Measurements from ENCODE around the gene TBC1D22A.

Gene TBC1D22A

DNA sequence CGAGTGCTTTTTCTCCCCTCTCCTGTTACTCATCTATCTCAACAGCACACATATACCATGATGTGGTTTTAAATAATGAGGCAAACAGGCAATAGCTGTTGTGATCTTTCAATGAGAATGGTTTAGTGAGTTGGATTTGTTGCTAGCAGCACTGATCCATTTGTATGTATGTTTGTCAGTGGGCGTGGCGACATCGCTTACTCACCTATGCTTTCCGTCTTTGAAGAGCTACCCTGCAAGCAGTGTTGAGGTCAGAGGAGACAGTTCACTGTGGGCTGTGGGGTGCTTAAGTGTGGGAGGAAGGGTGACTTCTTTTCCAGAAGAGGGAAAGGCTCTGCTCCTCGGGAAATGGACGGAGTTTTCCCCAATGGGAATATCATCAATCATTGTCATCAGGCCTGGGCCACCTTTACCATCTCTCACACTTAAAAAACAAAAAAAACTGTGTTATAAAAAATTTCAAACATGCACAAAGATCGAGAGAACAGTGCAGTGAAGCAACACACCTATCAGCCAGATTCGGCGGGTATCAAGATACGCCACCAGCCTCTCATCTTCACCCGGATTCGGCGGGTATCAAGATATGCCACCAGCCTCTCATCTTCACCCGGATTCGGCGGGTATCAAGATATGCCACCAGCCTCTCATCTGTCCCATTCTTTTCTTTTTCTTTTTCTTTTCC lies 83.8 kb downstream of the TBC1D22A start:
- TF ChIP-seq, protein P1, sequence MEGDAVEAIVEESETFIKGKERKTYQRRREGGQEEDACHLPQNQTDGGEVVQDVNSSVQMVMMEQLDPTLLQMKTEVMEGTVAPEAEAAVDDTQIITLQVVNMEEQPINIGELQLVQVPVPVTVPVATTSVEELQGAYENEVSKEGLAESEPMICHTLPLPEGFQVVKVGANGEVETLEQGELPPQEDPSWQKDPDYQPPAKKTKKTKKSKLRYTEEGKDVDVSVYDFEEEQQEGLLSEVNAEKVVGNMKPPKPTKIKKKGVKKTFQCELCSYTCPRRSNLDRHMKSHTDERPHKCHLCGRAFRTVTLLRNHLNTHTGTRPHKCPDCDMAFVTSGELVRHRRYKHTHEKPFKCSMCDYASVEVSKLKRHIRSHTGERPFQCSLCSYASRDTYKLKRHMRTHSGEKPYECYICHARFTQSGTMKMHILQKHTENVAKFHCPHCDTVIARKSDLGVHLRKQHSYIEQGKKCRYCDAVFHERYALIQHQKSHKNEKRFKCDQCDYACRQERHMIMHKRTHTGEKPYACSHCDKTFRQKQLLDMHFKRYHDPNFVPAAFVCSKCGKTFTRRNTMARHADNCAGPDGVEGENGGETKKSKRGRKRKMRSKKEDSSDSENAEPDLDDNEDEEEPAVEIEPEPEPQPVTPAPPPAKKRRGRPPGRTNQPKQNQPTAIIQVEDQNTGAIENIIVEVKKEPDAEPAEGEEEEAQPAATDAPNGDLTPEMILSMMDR (IDR thresholded peaks at IDR 0.05; ENCODE audit: low read length, missing control alignments): no peak
- no peak overlapping the region for H3K4me3 ChIP-seq (replicated peaks; ENCODE audit: low read depth, low read length)
- peak; percentile 11 for DNase-seq (ENCODE audit: low read depth)

GRCh38 chr22:46846832-46847355 lies 84.4 kb downstream of the TBC1D22A start:
- H3K4me3 ChIP-seq (replicated peaks; ENCODE audit: low read depth, low read length): no peak overlapping the region
- TF ChIP-seq, protein P1 (IDR thresholded peaks at IDR 0.05; ENCODE audit: low read length, missing control alignments): no peak
- DNase-seq (ENCODE audit: low read depth): no peak

DNA sequence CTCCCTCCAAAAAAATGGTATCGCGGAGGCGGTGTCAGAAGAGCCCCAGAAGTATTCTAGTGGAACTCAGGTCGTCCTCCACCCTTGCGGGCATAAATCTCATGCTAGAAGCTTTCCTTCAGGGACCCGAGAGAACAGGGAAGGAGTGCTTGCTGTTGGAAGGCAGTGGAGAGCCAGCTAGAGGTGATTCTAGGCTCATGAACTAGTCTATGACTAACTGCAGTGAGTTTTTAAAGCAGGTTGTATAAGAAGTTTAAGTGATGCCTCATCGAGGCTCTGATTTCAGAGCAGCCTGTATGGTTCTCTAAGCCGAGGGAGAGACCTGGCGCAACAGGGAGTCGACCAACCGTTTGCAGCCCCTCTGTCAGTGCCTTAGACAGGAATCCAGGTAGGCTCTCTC lies 85.7 kb downstream of the TBC1D22A start:
- TF ChIP-seq, protein P1 (IDR thresholded peaks at IDR 0.05; ENCODE audit: low read length, missing control alignments): no peak
- H3K4me3 ChIP-seq (replicated peaks; ENCODE audit: low read depth, low read length): no peak overlapping the region
- no peak for DNase-seq (ENCODE audit: low read depth)

DNA sequence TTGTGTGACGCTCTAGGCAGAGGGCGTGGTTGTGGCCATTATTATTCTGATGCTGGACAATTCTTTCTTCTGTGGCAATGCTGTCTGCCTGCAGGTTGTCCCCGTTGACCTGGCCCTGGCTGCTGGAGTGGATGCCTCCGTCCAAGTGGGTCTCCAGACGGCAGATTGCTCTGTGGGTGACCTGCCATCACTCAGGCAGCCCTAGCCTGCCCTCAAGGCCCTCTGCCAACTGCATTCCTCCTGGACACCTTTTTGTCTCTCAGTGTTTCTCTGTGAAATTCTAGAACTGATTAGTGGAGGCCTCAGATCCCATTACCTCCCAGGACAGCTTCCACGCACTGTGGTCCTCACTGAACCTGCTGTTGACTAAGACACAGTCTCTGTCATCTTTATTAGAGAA lies 86.7 kb downstream of the TBC1D22A start:
- TF ChIP-seq, protein P1 (IDR thresholded peaks at IDR 0.05; ENCODE audit: low read length, missing control alignments): no peak
- no peak overlapping the region for H3K4me3 ChIP-seq (replicated peaks; ENCODE audit: low read depth, low read length)
- no peak for DNase-seq (ENCODE audit: low read depth)

- TF ChIP-seq, protein P1 (IDR thresholded peaks at IDR 0.05; ENCODE audit: low read length, missing control alignments): no peak
- H3K4me3 ChIP-seq (replicated peaks; ENCODE audit: low read depth, low read length): no peak overlapping the region
- DNase-seq (ENCODE audit: low read depth): no peak
Observed at GRCh38 chr22:46849951-46850350, 87.5 kb downstream of the TBC1D22A start.

DNA sequence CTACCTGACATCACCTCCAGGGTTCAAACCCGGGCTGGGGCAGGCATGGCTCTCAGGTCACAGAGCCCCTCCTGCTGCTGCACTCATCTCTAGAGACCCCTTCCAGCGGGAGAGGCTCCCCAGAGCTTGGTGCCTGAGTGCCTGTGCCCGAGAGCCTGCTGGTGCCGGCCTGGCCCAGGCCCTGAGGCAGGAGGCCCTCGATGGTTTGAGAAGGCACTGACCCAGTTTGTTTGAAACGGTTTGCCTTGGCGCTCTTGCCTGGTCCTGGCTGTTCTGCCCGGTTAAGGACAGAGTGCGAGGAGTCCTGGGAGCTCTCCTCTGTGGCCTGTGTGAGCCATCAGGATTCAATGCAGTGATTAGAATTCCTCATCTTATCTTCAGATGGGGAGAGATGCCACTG lies 88.9 kb downstream of the TBC1D22A start:
- H3K4me3 ChIP-seq (replicated peaks; ENCODE audit: low read depth, low read length): no peak overlapping the region
- DNase-seq (ENCODE audit: low read depth): no peak
- TF ChIP-seq, protein P1 (IDR thresholded peaks at IDR 0.05; ENCODE audit: low read length, missing control alignments): no peak

- no peak overlapping the region for H3K4me3 ChIP-seq (replicated peaks; ENCODE audit: low read depth, low read length)
- DNase-seq (ENCODE audit: low read depth): no peak
- TF ChIP-seq, protein P1 (IDR thresholded peaks at IDR 0.05; ENCODE audit: low read length, missing control alignments): no peak
Observed at GRCh38 chr22:46851941-46852340, 89.5 kb downstream of the TBC1D22A start.
